CD4-positive, alpha-beta T cell treated with Interleukin-10 for 1 hour (primary cell): ENCODE measurements around the gene SPTBN1.

ENCODE experiments used
- DNase-seq: peaks from one replicate; pipeline ENCODE4 v3.0.0-alpha.2; 2020

SPTBN1 gene

GRCh38 chr2:54534221-54534620 is 78.1 kb downstream of the SPTBN1 start:
- no peak for DNase-seq

GRCh38 chr2:54534625-54535024 is 78.5 kb downstream of the SPTBN1 start:
- no peak for DNase-seq

DNA sequence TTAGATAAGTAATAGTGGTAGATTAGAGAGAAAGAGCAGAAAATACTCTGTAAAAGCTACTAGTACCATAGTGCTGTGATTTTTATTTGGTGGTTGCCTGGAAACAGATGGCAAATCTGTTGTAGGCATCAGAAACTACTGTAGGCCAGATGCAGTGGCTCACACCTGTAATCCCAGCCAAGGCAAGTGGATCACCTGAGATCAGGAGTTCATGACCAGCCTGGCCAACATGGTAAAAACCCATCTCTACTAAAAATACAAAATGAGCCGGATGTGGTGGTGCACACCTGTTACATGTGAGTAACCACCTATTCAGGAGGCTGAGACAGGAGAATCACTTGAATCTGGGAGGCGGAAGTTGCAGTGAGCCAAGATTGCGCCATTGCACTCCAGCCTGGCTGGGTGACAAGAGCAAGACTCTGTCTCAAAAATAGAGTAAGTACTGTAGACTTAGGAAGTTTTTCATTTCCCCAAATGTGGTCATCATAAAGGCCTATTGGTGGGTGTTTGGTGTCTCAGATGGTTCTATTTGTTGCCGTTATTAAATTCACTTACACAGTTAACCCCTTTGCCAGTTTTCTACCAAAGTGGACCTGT is 79.6 kb downstream of the SPTBN1 start:
- DNase-seq, result no peak

- no peak for DNase-seq
Measured at GRCh38 chr2:54536720-54537119, 80.6 kb downstream of the SPTBN1 start.

- DNase-seq, result no peak
Measured at GRCh38 chr2:54538537-54538936, 82.4 kb downstream of the SPTBN1 start.

DNA sequence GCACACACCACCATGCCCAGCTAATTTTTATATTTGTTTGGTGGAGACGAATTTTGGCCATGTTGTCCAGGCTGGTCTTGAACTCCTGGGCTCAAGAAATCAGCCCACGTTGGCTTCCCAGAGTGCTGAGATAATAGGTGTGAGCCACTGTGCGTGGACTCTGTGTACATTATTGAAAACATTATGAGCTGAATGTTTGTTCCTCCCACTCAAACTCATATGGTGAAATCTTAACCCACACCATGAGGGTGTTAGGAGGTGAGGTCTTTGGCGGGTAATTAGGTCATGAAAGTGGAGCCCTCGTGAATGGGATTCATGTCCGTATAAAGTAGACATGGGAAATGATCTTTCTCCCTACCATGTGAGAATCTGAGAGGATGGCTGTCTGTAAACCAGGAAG is 83.6 kb downstream of the SPTBN1 start:
- DNase-seq, result no peak

DNA sequence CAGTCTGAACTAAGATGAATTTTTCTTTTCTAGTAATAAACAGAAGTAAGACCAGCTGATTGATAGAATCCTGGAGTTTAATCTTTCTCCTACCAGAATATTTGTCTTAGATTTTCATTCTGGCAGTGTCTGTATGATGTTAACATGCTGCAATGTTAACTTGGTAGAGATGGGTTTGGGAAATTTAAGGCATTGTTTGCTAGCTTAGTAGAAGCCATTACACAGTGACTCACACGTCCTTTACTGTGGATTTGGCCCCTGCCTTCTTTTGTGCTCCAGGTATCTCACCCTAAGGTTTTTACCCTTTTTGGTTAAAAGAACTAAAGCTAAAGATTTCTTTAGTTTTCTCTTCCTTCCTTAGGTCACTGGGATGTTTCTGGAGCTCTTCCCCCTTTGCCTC is 84.1 kb downstream of the SPTBN1 start:
- DNase-seq, result no peak

GRCh38 chr2:54541995-54542394 is 85.9 kb downstream of the SPTBN1 start:
- DNase-seq, result no peak

DNA sequence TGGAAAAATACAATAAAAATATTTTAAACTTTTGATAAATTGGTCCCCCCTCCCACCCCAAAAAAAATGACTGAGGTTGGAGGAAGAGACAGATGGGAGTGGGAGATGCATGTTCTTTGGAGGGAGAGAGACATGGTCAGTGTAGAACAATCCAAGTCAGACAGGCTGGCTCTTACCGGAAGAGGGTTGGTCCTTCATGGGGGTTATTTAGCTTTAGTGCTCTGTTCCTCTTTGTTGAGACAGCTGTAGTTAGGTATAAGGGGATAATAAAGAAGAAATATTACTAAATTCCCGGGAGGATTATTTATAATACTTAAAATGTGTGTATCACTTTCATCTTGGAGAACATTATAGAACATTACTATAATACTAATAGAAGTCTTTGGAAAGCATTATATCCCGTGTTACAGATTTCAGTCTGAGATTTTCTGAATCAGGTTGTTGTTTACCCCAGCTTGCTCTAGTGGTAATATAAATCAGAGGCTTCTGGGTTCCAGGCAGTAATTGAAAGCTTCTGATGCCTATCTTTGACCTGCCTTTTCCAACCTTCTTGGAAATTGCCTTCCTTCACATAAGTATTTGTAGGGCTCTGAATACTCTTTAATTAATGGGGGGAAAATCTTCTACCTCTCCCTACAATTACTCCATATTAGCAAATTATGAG is 87.7 kb downstream of the SPTBN1 start:
- no peak for DNase-seq

DNA sequence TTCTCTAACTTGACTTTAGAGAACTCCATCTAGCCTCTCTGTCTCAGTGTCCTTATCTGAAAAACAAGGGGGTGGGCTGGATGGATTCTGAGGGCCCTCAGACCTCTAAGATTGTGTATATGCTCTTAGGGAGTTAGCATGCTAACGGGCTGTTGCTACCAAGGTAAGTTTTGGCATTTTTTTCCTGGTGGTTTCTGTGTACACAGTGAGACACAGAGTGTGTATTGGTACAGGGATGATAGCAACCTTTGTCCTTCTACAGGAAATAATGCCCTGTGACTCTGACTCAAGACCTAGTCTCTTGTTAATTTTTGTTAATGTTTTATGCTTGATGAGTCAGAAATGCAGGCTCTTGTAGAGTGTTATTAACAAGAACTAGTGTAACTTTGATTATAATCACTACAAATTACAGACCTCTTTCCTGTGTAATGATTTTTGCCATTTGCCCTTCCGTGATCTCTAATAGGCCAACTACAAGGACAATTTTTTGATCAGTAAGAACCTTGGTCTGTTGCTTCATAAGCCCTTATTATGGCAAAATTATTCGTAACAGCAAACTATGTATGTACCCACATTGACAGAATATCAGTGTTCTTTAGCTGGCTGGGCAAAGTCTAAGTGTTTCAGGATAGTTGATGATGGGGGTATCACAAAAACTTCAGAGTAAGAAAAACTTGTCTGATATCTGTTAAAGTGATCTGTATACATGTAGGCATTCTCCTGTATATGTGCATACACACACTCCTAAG is 89.7 kb downstream of the SPTBN1 start:
- DNase-seq, result no peak

DNA sequence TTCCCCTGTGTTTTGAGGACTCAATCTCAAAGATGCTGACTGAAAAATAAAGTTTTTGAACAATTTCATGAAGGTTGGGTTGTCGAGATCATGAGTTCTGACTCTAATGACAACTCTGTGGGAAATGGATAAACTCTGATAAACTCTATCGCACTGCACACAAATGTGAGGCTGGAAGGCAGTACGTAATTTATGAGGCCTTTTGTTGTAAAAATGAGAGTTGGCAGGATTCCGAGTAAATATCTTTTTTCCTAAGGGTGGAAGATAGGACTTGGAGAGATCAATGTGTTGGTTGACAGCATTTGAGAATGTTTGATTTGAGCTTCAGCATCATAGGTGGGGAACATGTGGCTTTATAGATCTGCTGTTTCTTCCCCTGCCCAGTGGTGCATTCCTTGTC is 90.4 kb downstream of the SPTBN1 start:
- DNase-seq, result no peak

- DNase-seq, result no peak
Measured at GRCh38 chr2:54546923-54547720, 91.0 kb downstream of the SPTBN1 start.

DNA sequence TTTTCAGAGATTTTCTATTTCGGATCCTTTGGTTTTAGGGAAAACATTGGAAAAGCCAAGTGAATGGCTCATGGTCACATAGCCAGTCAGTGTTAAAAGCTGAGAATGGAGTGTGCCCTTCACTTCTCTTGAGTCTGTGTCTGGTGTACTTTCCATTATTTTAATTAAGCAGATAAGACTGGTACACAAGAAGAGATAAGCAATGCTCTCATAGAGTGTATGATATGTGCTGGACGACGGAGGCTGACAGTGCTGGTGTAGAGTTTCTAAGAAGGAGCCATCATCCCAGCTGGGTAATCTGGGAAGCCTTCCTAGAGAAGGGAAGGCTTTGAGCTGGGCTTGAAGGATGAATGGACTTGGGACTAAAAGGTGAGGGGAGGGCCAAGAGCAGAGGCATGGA is 93.3 kb downstream of the SPTBN1 start:
- no peak for DNase-seq

GRCh38 chr2:54549917-54550518 is 93.9 kb downstream of the SPTBN1 start:
- DNase-seq, result no peak

- DNase-seq, result no peak
Measured at GRCh38 chr2:54550547-54550946, 94.4 kb downstream of the SPTBN1 start.

DNA sequence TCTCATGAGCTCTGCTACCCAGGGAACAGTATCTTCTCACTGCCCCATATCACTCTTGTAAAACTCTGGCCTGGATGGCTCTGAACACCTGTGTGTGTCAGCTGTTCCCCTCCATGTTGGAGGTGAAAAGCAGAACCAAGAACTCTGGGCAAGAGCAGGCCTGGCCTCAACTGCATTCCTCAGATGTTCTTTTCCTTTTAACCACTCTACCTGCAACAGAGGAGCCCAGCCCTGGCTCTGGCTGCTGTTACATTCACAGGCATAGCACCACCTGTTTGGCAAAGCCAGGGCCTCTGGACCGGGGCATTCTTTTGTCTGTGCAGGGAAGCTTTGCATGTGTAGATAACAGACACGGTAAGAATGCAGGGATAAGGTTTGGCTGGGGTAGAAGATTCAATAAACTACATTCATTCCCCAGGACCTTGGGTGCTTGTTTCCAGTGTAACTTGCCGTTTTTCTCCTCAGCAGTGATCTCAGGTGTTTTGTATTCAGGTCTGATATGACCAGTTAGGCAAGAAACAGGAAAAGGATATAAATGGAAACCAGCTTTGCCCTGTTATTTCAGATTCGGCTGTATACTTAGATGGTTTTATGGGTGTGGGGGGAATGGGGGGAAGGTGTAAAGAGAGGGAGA is 95.1 kb downstream of the SPTBN1 start:
- no peak for DNase-seq

DNA sequence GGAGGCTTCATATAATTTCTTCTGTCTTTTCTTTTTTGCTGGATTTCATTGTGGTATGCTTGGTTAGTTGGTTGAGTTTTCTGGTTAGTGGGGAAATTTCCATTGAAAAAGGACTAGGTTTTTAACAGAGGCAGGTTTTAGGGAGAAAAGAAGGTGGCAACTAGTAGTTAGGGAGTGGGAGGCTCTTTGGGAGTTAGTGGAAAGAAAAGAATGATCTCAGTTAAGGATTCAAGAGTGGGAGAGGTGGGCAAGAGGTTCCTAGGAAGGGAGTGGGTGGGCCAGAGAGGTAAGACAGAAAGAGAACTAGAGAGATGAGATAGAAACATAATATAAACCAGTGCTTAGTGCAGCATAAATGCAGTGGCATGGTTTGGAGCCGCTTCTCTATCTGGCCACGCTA is 96.9 kb downstream of the SPTBN1 start:
- DNase-seq, result no peak

DNA sequence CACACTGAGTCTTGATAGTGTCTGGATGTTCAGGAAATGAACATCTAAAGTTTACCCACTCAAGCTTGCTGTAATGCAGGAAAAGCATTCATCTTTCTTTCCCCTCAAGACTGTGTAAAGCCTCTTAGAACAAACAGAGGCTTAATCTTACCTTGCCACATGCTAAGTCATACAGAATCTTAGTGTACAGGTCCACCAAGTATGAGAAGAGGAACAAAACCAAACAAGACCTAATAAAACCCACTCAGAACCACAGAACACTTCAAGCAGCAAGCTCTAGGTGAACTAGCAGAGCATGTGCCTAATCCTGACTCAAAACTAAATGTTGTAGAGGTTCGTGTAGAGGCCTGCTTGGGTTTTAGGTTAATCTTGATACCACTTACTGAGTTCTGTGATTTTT is 97.6 kb downstream of the SPTBN1 start:
- no peak for DNase-seq

GRCh38 chr2:54555318-54555837 is 99.3 kb downstream of the SPTBN1 start:
- no peak for DNase-seq

DNA sequence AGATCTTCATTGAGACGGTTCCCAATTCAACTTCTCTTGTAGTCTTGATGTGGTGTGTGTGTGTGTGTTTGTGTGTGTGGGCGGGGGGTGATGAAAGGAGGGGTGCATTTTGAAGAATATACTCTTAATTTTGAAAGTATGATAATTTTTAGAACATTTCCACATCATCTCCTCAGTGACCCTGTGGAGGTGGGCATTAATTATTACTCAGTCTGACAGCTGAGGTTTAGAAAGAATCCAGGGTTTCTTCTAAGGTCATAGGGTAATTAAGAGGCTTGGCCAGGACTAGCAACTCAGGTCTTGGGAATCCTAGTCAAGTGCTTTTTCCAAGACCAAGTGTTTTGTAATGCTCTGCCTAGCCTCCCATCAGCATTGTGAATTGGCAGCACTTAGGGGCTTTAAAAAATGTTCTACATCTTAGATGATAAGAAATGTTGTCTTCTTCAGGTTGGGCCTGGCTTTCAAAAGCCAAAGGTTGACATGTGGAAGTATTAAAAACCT is 100.5 kb downstream of the SPTBN1 start:
- no peak for DNase-seq

DNA sequence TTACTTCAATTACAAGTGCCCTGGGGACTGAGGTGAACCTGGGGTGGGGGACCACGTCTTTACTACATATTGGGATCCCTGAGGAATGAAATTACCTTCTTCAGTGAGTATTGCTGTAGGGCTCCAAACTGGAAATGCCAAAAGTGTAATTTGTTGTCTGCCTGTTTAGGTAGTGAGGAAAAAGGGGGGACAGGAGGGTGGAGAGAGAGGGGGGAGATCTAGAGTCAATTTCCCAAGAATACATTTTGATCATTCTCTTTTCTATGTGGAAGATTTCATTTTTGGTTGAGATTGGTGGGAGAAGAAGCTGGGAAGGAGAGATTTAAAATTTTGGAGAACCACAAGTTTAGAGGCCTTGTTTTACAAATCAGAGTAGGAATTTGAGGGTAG is 101.1 kb downstream of the SPTBN1 start:
- DNase-seq, result no peak

DNA sequence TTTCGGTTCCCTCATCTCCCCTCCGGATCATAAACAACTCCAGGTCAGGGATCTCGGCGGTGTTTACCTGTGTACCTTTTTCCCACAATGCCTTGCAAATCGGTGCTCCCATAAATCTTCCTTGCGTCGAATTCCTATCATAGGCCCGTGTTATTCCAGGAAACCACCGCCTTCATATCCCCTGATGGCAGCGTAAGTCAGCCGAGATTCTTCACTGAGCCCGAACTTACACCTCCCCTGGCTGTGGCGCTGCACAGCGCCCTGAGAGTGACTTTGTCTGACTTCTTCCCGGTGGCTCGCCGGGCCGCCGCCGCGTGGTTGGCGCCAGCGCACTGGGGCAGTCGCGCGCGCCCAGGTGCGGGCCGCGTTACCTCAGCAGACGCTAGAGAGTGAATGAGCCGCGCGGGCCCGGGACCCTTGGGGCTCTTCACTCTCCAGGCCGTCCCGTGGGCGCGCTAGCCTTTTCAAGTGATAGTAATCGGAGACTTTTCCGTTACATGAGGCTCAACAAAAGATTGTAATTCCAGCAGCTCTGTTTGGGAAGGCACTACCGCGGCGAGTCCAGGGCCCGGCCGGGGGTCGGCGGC is 101.6 kb downstream of the SPTBN1 start:
- DNase-seq, result peak; percentile 81
